ENCODE measurements around the gene SPAG4. TPM values are rescaled to one million over a fixed set of nuclear protein-coding genes. Genes with fewer than 3 reads are reported as not detected.
A peak's percentile ranks its signal among the peaks of the same experiment; 100 is the strongest.

The SPAG4 gene
- total RNA-seq, 1 donor from 2014 or later = 4.2 TPM

DNA sequence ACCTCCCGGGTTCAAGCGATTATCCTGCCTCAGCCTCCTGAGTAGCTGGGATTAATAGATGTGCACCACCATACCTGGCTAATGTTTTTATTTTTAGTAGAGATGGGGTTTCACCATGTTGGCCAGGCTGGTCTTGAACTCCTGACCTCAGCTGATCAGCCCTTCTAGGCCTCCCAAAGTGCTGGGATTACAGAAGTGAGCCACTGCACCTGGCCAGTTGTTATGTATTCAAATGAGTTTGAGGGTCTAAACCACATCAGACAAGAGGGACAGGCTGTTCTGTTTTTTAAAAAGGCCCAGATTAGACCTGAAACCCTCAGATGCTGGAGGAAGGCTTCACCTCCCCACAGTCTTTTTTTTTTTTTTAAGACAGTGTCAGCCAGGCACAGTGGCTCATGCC is 4.1 kb upstream of the SPAG4 start:
- H3K27ac ChIP-seq = no peak overlapping the region

DNA sequence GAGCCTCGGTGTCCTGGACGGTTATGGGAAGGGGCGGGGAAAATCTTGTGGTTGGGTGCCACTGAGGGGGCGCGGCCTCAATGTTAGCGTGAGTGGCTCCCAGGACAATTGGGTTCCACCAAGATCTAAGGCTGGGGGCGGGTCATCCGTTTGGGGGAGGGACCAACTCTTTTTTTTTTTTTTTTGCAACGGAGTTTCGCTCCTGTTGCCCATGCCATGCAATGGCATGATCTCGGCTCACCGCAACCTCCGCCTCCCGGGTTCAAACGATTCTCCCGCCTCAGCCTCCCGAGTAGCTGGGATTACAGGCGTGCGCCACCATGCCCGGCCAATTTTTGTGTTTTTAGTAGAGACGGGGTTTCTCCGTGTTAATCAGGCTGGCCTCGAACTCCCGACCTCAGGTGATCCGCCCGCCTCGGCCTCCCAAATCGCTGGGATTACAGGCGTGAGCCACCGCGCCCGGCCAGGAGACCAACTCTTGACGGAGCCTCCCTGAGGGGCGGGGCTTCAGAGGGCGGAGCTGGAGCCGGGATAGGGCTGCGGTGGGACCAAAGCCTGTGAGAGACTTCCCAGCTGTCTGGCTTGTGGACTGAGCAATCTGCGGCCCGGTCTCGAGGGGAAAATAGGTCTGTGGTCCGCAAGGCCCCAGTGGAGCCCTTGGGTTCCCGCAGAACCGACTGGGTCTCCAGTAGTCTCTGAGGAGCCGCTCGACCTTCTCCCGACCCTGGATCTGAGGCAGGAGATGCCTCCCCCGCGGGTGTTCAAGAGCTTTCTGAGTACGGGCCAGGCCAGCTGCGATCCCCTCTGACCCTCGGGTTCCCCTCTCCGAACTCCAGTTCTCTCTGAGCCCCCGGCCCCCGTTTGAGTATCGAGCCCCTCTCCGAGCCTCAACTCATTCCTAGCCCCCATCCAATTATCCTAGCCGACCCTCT is 1.1 kb downstream of the SPAG4 start:
- Histone ChIP-seq H3K4me1 (peaks cover 33% of the 10 kb centered on the region), H3K9me3 (no peaks in the 10 kb centered on the region), H3K27ac (peak overlapping the region; percentile 79), H3K36me3 (no peaks in the 10 kb centered on the region), H3K4me3 (peak overlapping the region; percentile 66), H3K27me3 (ENCODE audit: low read depth) (no peaks in the 10 kb centered on the region)
- TF ChIP-seq, protein P1, sequence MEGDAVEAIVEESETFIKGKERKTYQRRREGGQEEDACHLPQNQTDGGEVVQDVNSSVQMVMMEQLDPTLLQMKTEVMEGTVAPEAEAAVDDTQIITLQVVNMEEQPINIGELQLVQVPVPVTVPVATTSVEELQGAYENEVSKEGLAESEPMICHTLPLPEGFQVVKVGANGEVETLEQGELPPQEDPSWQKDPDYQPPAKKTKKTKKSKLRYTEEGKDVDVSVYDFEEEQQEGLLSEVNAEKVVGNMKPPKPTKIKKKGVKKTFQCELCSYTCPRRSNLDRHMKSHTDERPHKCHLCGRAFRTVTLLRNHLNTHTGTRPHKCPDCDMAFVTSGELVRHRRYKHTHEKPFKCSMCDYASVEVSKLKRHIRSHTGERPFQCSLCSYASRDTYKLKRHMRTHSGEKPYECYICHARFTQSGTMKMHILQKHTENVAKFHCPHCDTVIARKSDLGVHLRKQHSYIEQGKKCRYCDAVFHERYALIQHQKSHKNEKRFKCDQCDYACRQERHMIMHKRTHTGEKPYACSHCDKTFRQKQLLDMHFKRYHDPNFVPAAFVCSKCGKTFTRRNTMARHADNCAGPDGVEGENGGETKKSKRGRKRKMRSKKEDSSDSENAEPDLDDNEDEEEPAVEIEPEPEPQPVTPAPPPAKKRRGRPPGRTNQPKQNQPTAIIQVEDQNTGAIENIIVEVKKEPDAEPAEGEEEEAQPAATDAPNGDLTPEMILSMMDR (IDR thresholded peaks at IDR 0.05) = no peak
- DNase-seq = peak; percentile 93
- peak; percentile 73 to 77 for ATAC-seq
- intact Hi-C loops (cut with DNase I) = no loop called here

More for the DNA sequence above, 4.1 kb upstream of the SPAG4 start:
- ATAC-seq = no peak
- H3K9me3 ChIP-seq = no peaks in the 10 kb centered on the region
- no peaks in the 10 kb centered on the region for H3K27me3 ChIP-seq (ENCODE audit: low read depth)
- H3K4me3 ChIP-seq = no peak overlapping the region
- no peaks in the 10 kb centered on the region for H3K36me3 ChIP-seq
- TF ChIP-seq, protein P1 (IDR thresholded peaks at IDR 0.05) = no peak
- H3K4me1 ChIP-seq = no peaks in the 10 kb centered on the region
- no peak for DNase-seq
- intact Hi-C loops (cut with DNase I) = no loop called here

DNA sequence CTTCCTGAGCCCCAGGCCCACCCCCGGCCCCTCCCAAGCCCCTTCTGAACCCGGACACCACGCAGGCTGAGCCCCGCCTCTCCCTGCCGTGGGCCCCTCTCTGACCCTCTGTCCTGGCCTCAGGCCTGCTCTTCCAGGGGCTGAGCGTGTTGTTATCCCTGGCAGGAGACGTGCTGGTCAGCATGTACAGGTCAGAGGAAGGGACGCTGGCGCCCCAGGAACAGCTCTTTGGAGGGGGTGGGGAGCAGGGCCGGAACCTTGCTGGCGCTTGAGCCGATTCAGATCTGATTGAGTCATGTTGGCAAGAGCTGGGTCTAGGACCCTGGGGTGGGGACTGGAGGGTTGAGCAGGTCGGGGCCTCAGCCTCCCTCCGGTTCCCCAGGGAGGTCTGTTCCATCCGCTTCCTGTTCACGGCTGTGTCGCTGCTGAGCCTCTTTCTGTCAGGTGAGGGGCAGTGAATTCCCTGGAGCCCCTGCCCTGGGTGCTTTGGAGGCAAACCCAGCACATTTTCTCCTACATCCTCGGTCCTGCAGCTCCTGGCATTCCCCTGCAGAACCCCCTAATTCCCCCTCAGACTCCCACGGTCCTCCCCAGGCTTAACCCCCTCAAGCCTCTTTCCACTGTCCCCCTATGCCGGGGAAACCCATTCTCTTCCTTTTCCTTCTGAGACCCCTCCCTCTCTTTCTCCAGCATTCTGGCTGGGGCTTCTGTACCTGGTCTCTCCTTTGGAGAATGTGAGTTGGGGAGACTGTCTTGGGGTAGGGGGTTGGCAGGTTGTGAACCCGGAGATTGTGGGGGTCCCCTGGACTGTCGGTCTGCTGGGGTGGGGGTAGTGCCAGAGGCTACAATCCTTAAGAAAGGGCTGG is 2.0 kb downstream of the SPAG4 start:
- Histone ChIP-seq H3K27me3 (ENCODE audit: low read depth) (no peaks in the 10 kb centered on the region), H3K4me3 (peak overlapping the region; percentile 66), H3K36me3 (no peaks in the 10 kb centered on the region), H3K27ac (peak overlapping the region; percentile 79), H3K4me1 (peaks cover 33% of the 10 kb centered on the region), H3K9me3 (no peaks in the 10 kb centered on the region)
- ATAC-seq (peak; percentile 1 to 11), DNase-seq (peak; percentile 58)
- intact Hi-C loops (cut with DNase I) = no loop called here
- TF ChIP-seq, protein P1 (IDR thresholded peaks at IDR 0.05) = peak; percentile 41

DNA sequence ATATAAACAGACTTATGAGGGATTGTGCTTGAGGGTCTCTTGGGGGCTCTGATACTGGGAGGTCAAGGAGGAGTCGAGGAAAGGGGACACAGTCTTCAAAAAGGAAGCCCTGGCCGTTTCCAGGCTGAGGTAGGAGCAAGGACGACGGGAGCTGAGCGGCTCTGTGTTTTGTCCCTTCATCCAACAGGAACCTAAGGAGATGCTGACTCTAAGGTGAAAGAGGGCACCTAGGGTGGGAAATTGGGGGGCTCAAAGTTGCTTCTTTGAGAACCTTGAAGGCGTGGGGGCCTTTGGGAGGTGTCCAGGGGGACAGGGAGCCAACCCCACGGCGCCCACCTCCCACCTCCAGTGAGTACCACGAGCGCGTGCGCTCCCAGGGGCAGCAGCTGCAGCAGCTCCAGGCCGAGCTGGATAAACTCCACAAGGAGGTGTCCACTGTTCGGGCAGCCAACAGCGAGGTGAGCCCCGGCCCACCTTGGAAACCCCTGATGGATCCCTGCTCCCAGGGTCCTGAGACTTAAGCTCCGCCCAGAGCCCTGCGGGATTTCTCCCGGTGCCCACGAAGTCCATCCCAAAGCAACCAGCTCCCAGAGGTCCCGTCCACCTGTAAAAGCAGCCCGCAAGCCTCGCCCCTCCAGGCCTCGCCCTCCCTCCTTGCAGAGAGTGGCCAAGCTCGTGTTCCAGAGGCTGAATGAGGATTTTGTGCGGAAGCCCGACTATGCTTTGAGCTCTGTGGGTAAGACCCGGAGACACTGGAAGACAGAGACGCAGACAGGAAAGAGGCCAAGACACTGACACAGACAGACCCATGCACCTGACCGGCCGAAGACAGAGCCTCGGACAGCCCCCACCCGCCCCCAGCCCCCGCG is 2.9 kb downstream of the SPAG4 start:
- Histone ChIP-seq H3K9me3 (no peaks in the 10 kb centered on the region), H3K4me3 (peak overlapping the region; percentile 66), H3K27ac (no peak overlapping the region), H3K36me3 (peaks cover 2% of the 10 kb centered on the region), H3K4me1 (peaks cover 33% of the 10 kb centered on the region), H3K27me3 (ENCODE audit: low read depth) (no peaks in the 10 kb centered on the region)
- TF ChIP-seq, protein P1 (IDR thresholded peaks at IDR 0.05) = no peak
- DNase-seq (peak; percentile 55), ATAC-seq (no peak)
- intact Hi-C loops (cut with DNase I) = no loop called here

Measured in lower lobe of right lung (tissue), 2 donors.